ENCODE results near the gene MAP2K6.

DNA sequence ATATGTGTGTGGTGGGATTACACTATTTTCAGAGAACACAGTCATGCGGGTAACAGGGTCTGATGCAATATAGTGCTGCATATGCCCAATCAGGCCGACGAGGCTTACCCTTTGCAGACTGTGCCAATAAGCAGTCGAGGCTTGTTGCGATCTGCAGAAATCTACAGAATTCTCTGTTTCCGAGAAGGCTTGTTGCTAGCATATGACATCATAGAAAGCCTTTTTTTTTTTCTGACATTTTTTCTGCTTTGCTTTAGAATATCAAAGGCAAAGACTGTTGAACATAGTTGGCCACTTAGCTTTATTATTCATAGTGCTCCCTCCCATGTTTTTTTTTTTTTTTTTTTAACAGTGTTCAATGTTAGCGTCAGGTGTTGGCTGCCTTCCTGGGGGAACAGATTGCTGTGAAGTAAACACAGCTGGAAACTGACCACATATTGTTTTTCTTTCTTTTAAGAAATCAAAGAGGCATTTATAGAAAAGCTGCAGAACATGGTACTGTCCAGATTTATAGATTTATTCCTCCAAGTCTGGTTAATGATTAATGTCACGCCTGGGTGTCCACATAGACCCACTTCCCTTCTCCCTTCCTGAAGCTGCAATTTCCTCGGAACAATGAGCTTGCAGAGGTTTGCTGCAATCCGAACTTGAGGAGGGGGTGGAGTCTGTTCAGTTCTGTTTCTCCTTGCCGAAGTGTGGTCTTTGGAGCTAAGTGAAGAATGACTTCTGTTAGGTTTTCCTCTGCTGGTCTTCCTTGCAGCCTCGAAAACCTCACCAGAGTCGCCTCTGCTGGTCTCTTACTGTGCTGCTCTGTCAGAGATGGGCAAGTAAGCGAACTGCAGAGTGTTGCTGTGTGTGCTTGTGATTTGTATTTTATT is 87.3 kb downstream of the MAP2K6 start:
- TF ChIP-seq EZH2phosphoT487 (IDR thresholded peaks at IDR 0.05; ENCODE audit: borderline replicate concordance, low read depth, low read length), result no peak
- TF ChIP-seq, protein P1, sequence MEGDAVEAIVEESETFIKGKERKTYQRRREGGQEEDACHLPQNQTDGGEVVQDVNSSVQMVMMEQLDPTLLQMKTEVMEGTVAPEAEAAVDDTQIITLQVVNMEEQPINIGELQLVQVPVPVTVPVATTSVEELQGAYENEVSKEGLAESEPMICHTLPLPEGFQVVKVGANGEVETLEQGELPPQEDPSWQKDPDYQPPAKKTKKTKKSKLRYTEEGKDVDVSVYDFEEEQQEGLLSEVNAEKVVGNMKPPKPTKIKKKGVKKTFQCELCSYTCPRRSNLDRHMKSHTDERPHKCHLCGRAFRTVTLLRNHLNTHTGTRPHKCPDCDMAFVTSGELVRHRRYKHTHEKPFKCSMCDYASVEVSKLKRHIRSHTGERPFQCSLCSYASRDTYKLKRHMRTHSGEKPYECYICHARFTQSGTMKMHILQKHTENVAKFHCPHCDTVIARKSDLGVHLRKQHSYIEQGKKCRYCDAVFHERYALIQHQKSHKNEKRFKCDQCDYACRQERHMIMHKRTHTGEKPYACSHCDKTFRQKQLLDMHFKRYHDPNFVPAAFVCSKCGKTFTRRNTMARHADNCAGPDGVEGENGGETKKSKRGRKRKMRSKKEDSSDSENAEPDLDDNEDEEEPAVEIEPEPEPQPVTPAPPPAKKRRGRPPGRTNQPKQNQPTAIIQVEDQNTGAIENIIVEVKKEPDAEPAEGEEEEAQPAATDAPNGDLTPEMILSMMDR (conservative IDR thresholded peaks at IDR 0.05; ENCODE audit: low read length), result no peak

Measured in OCI-LY7 (cell line).